K562 (cell line): Measurements from ENCODE around the gene PBX2. TPM values are rescaled to one million over a fixed set of nuclear protein-coding genes. Genes with fewer than 3 reads are reported as not detected.

Experiments used
- CXXC5 ChIP-seq: fragments of 250-450 bp; sonication (Bioruptor Pico); IDR thresholded peaks from 2 replicates; pipeline ENCODE4 v1.8.0; 2022; ENCODE audit warnings: inconsistent platforms, mild to moderate bottlenecking, moderate library complexity
- DMBX1 ChIP-seq: fragments of 250-450 bp; sonication (Bioruptor Pico); IDR thresholded peaks from 2 replicates; pipeline ENCODE4 v1.8.0; 2022; ENCODE audit warnings: inconsistent platforms, mild to moderate bottlenecking, moderate library complexity, borderline replicate concordance
- FOXJ3 ChIP-seq: sonication (generic); formaldehyde crosslinking; IDR thresholded peaks from 2 replicates; pipeline ENCODE4 v1.4.0; 2020; ENCODE audit warnings: mild to moderate bottlenecking, missing genetic modification reagents
- GATA2 ChIP-seq: sonication (generic); formaldehyde crosslinking; IDR thresholded peaks from 2 replicates; pipeline ENCODE4 v1.4.0; 2020; ENCODE audit warnings: mild to moderate bottlenecking, missing genetic modification reagents
- HSF4 ChIP-seq: fragments of 250-450 bp; sonication (Bioruptor Pico); IDR thresholded peaks from 2 replicates; pipeline ENCODE4 v2.1.2; 2022; ENCODE audit warnings: mild to moderate bottlenecking, moderate library complexity, borderline replicate concordance
- JUND ChIP-seq, 2 experiments: IDR thresholded peaks; 2 replicates in 1 of 2; 3 replicates in 1 of 2; pipeline ENCODE4 v1.6.1; 2011; ENCODE audit warnings: borderline replicate concordance in 2 of 2, low read depth in 2 of 2, low read length in 2 of 2, improper control_type of control experiment in 1 of 2, missing biosample characterization in 1 of 2, missing genetic modification characterization in 1 of 2, missing genetic modification reagents in 1 of 2
- KLF1 ChIP-seq: fragments of 450-650 bp; IDR thresholded peaks from 2 replicates; pipeline ENCODE4 v1.6.1; 2016; ENCODE audit warnings: missing genetic modification characterization, missing compliant biosample characterization
- KLF6 ChIP-seq: fragments of 250-450 bp; sonication (Bioruptor Pico); IDR thresholded peaks from 2 replicates; pipeline ENCODE4 v1.4.0; 2020; ENCODE audit warnings: mild to moderate bottlenecking, moderate library complexity, borderline replicate concordance
- NR2C1 ChIP-seq, 2 experiments: fragments of 450-650 bp; IDR thresholded peaks; 2 replicates each; pipeline ENCODE4 v1.6.1; 2017; ENCODE audit warnings: mild to moderate bottlenecking in 2 of 2, antibody characterized with exemption in 1 of 2, inconsistent platforms in 1 of 2, missing compliant biosample characterization in 1 of 2, missing genetic modification characterization in 1 of 2
- PTBP1 ChIP-seq: fragments of 200-400 bp; formaldehyde crosslinking; IDR thresholded peaks from 2 replicates; pipeline ENCODE4 v1.6.1; 2017; ENCODE audit warnings: low read depth, low read length
- RCOR1 ChIP-seq, 2 experiments: IDR thresholded peaks; 2 replicates each; pipeline ENCODE4 v1.6.1; 2012; ENCODE audit warnings: low read depth in 2 of 2, low read length in 2 of 2, borderline replicate concordance in 1 of 2, improper control_type of control experiment in 1 of 2
- SMAD3 ChIP-seq: fragments of 450-650 bp; formaldehyde crosslinking; conservative IDR thresholded peaks from 2 replicates; pipeline ENCODE4 v1.4.0; 2020; ENCODE audit warnings: mild to moderate bottlenecking
- SMAD4 ChIP-seq: fragments of 250-450 bp; sonication (Bioruptor Pico); conservative IDR thresholded peaks from 2 replicates; pipeline ENCODE4 v1.8.0; 2021; ENCODE audit warnings: inconsistent platforms, mild to moderate bottlenecking, moderate library complexity
- TAL1 ChIP-seq: fragments of 450-650 bp; IDR thresholded peaks from 2 replicates; pipeline ENCODE4 v1.6.1; 2016; ENCODE audit warnings: mild to moderate bottlenecking
- TCFL5 ChIP-seq: fragments of 250-450 bp; sonication (Bioruptor Pico); conservative IDR thresholded peaks from 2 replicates; pipeline ENCODE4 v1.6.1; 2021; ENCODE audit warnings: mild to moderate bottlenecking, moderate library complexity, matching md5 sums
- YY1 ChIP-seq, 3 experiments: IDR thresholded peaks; 2 replicates each; pipeline ENCODE4 v1.6.1; 2011; ENCODE audit warnings: low read length in 2 of 3, mild to moderate bottlenecking in 2 of 3, moderate library complexity in 2 of 3, borderline replicate concordance in 1 of 3, control low read depth in 1 of 3, low read depth in 1 of 3; ENCODE audit not compliant: insufficient read depth in 3 of 3, insufficient replicate concordance in 2 of 3, control insufficient read depth in 1 of 3, insufficient read length in 1 of 3; ENCODE audit errors: extremely low read depth in 1 of 3
- ZNF239 ChIP-seq: fragments of 250-450 bp; sonication (Bioruptor Pico); IDR thresholded peaks from 2 replicates; pipeline ENCODE4 v1.4.0; 2020; ENCODE audit warnings: mild to moderate bottlenecking
- polyA plus RNA-seq, 8 experiments: library from polyadenylated mRNA; depleted of rRNA in 4 of 8; stranded (reverse) in 5 of 8; unstranded in 3 of 8; fragments of >200 nt; fragmentation: Nextera tagmentation in 2 of 8; fragmentation: Illumina TruSeq in 1 of 8; extraction: Ambion mirVana in 2 of 8; extraction: Trizol in 1 of 8; gene quantifications; 2 replicates each; pipeline versions ENCODE4 v1.2.1 to v1.2.3, GENCODE V29; 2011 to 2014; ENCODE audit warnings: inconsistent platforms in 1 of 8, missing spikeins in 1 of 8
- total RNA-seq, 7 experiments: library from RNA; depleted of rRNA in 6 of 7; stranded (reverse); fragments of >200 nt in 6 of 7; fragmentation: Illumina TruSeq in 2 of 7; extraction: Trizol in 2 of 7; gene quantifications; 2 replicates each; pipeline versions ENCODE4 v1.2.1 to v1.2.3, GENCODE V29; 2011 to 2021; ENCODE audit warnings: low replicate concordance in 1 of 7
- TF ChIP-seq, protein P1 (sequence below): fragments of 450-650 bp; formaldehyde crosslinking; IDR thresholded peaks from 2 replicates; pipeline ENCODE4 v1.4.0; 2020; ENCODE audit warnings: mild to moderate bottlenecking
- TF ChIP-seq, protein P2 (sequence below), 2 experiments: fragments of 450-650 bp in 1 of 2; sonication (generic) in 1 of 2; formaldehyde crosslinking in 1 of 2; IDR thresholded peaks in 1 of 2; conservative IDR thresholded peaks in 1 of 2; 2 replicates each; pipeline versions ENCODE4 v1.6.1 to v1.8.1; 2016 to 2023; ENCODE audit warnings: mild to moderate bottlenecking in 2 of 2, moderate library complexity in 2 of 2, inconsistent platforms in 1 of 2, missing genetic modification reagents in 1 of 2

The PBX2 gene
- total and polyA plus RNA-seq, 9 of the 15 experiments (the other 6 are each of a cell fraction or from before 2014, with no cell fraction given): 1.9 to 134 (median 62.5) TPM

DNA sequence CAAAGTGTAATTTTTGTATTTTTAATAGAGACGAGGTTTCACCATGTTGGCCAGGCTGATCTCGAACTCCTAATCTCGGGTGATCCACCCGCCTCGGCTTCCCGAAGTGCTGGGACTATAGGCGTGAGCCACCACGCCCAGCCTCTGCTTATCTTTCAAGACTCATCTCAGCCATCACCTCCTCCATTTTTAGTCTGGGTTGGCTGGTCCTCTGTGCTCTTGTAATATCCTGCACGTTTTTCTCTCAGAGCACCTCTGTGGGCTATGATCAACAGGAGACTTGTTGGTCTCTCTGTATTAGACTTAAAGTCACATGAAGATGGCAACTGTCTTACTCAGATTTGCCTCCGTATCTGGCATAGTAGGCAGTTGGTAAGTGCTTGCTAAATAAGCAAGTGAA, 26.3 kb upstream of the PBX2 start (continued):
- TF ChIP-seq, protein P1, sequence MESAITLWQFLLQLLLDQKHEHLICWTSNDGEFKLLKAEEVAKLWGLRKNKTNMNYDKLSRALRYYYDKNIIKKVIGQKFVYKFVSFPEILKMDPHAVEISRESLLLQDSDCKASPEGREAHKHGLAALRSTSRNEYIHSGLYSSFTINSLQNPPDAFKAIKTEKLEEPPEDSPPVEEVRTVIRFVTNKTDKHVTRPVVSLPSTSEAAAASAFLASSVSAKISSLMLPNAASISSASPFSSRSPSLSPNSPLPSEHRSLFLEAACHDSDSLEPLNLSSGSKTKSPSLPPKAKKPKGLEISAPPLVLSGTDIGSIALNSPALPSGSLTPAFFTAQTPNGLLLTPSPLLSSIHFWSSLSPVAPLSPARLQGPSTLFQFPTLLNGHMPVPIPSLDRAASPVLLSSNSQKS (CRISPR knock-in tag): no peak
- 0 out of 2 replicates have a peak, but pooled peaks have one; percentile 42 for TF ChIP-seq DMBX1 (CRISPR knock-in tag)
- 0 out of 2 replicates have a peak, but pooled peaks have one; percentile 39 for TF ChIP-seq SMAD4
- peak; percentile 60 for TF ChIP-seq CXXC5 (CRISPR knock-in tag)
- TF ChIP-seq SMAD3: peak; percentile 66; the same call in 1 of the 2 replicates
- TF ChIP-seq PTBP1: no peak
- TF ChIP-seq KLF1 (tag): 0 out of 2 replicates have a peak, but pooled peaks have one; percentile 45
- TF ChIP-seq HSF4: 0 out of 2 replicates have a peak, but pooled peaks have one; percentile 23
- peak; percentile 48; the same call in 1 of the 2 replicates for TF ChIP-seq ZNF239 (CRISPR knock-in tag)
- peak in 1 of 3 experiments; percentile 54 for TF ChIP-seq YY1 (IDR thresholded peaks at IDR 0.05; ENCODE audit: borderline replicate concordance in 1 of 3, control insufficient read depth in 1 of 3, extremely low read depth in 1 of 3, insufficient read depth in 3 of 3, insufficient read length in 1 of 3, insufficient replicate concordance in 2 of 3, low read depth in 1 of 3, low read length in 2 of 3)
- TF ChIP-seq, protein P2, sequence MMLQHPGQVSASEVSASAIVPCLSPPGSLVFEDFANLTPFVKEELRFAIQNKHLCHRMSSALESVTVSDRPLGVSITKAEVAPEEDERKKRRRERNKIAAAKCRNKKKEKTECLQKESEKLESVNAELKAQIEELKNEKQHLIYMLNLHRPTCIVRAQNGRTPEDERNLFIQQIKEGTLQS (IDR thresholded peaks at IDR 0.05): no peak
- TF ChIP-seq, protein P2 (CRISPR knock-in tag; conservative IDR thresholded peaks at IDR 0.05): no peak
- TF ChIP-seq JUND (IDR thresholded peaks at IDR 0.05; ENCODE audit: borderline replicate concordance, low read depth, low read length): no peak
- TF ChIP-seq JUND (tag; IDR thresholded peaks at IDR 0.05; ENCODE audit: borderline replicate concordance, low read depth, low read length): peak; percentile 20; the same call in 1 of the 3 replicates
- TF ChIP-seq KLF6: peak; percentile 35; the same call in 1 of the 2 replicates
- peak; percentile 16; the same call in 1 of the 2 replicates for TF ChIP-seq TAL1
- peak; percentile 24; the same call in 1 of the 2 replicates for TF ChIP-seq GATA2 (CRISPR knock-in tag)
- 0 out of 2 replicates have a peak, but pooled peaks have one; percentile 44 for TF ChIP-seq TCFL5
- TF ChIP-seq RCOR1 (IDR thresholded peaks at IDR 0.05; ENCODE audit: borderline replicate concordance in 1 of 2, low read depth in 2 of 2, low read length in 2 of 2): peak in 1 of 2 experiments; percentile 63; a peak in 1 of 4 replicates
- no peak for TF ChIP-seq FOXJ3 (CRISPR knock-in tag)
- no peak for TF ChIP-seq NR2C1 (IDR thresholded peaks at IDR 0.05)
- TF ChIP-seq NR2C1 (tag; IDR thresholded peaks at IDR 0.05): 0 out of 2 replicates have a peak, but pooled peaks have one; percentile 40
